NT2/D1 (cell line): ENCODE data around the gene TOE1.

Experiments used
- SUZ12 ChIP-seq: IDR thresholded peaks from 2 replicates; pipeline ENCODE4 v1.6.1; 2011; ENCODE audit not compliant: insufficient read length, insufficient read depth; ENCODE audit errors: extremely low read depth
- YY1 ChIP-seq: IDR thresholded peaks from 2 replicates; pipeline ENCODE4 v1.6.1; 2011; ENCODE audit not compliant: insufficient read length, insufficient read depth
- ZNF274 ChIP-seq: IDR thresholded peaks from 2 replicates; pipeline ENCODE4 v1.6.1; 2011; ENCODE audit warnings: mild to moderate bottlenecking, low read depth, low read length

- TF ChIP-seq YY1: no peak
- TF ChIP-seq ZNF274: no peak
- TF ChIP-seq SUZ12: no peak
Measured at GRCh38 chr1:45386219-45386618, 46.2 kb downstream of the TOE1 start.
